H1 (cell line): Measurements from ENCODE around the gene CPPED1.

Experiments
- CHD7 ChIP-seq: fragments of 300-600 bp; sonication (generic); IDR thresholded peaks from 2 replicates; pipeline ENCODE4 v1.7.1; 2012; ENCODE audit warnings: low read length, moderate library complexity, mild to moderate bottlenecking, inconsistent platforms; ENCODE audit not compliant: insufficient replicate concordance
- POLR2AphosphoS5 ChIP-seq: IDR thresholded peaks from 2 replicates; pipeline ENCODE4 v1.6.1; 2011; ENCODE audit warnings: low read depth, low read length

GRCh38 chr16:12625068-12625467 lies 178.6 kb downstream of the CPPED1 start:
- no peak for TF ChIP-seq CHD7
- TF ChIP-seq POLR2AphosphoS5 = no peak
